ENCODE data around the gene HTT. TPM values are rescaled to one million over a fixed set of nuclear protein-coding genes. Genes with fewer than 3 reads are reported as not detected.

The HTT gene
- total and polyA plus RNA-seq, 9 of the 15 experiments (the other 6 are each of a cell fraction or from before 2014, with no cell fraction given) = 0.66 to 31.6 (median 14.7) TPM

GRCh38 chr4:3073158-3074077 is 1.1 kb upstream of the HTT start (continued):
- TF ChIP-seq CBX2 (IDR thresholded peaks at IDR 0.05; ENCODE audit: insufficient read depth, low read length, poor library complexity, severe bottlenecking) = no peak
- no peak for TF ChIP-seq ELF2 (CRISPR knock-in tag; IDR thresholded peaks at IDR 0.05)
- TF ChIP-seq MECOM (CRISPR knock-in tag; IDR thresholded peaks at IDR 0.05) = no peak
- TF ChIP-seq ZNF143 (CRISPR knock-in tag; IDR thresholded peaks at IDR 0.05) = no peak
- no peak for TF ChIP-seq RBM39 (optimal IDR thresholded peaks at IDR 0.05; ENCODE audit: low read depth, low read length)
- peak; percentile 40; the same call in 1 of the 2 replicates for TF ChIP-seq L3MBTL2 (IDR thresholded peaks at IDR 0.05)
- TF ChIP-seq CREM (IDR thresholded peaks at IDR 0.05; ENCODE audit: low read depth) = no peak
- TF ChIP-seq OTX1 (CRISPR knock-in tag; IDR thresholded peaks at IDR 0.05) = no peak
- no peak for TF ChIP-seq ZBTB5 (IDR thresholded peaks at IDR 0.05)
- no peak for TF ChIP-seq SETDB1 (IDR thresholded peaks at IDR 0.05; ENCODE audit: low read length)
- peak; percentile 47 for TF ChIP-seq HNRNPK (IDR thresholded peaks at IDR 0.05; ENCODE audit: low read depth, low read length, poor library complexity, severe bottlenecking)
- TF ChIP-seq ZNF311 (CRISPR knock-in tag; IDR thresholded peaks at IDR 0.05) = no peak
- peak in 1 of 3 experiments; percentile 26 for TF ChIP-seq YY1 (IDR thresholded peaks at IDR 0.05; ENCODE audit: borderline replicate concordance in 1 of 3, control insufficient read depth in 1 of 3, extremely low read depth in 1 of 3, insufficient read depth in 3 of 3, insufficient read length in 1 of 3, insufficient replicate concordance in 2 of 3, low read depth in 1 of 3, low read length in 2 of 3)
- TF ChIP-seq ZNF766 (CRISPR knock-in tag; conservative IDR thresholded peaks at IDR 0.05) = no peak
- peak; percentile 93 for TF ChIP-seq CTCFL (IDR thresholded peaks at IDR 0.05; ENCODE audit: borderline replicate concordance, insufficient read depth, low read depth, low read length, poor library complexity, severe bottlenecking)
- TF ChIP-seq RB1 (IDR thresholded peaks at IDR 0.05; ENCODE audit: low read depth) = peak; percentile 55; the same call in 1 of the 2 replicates
- no peak for TF ChIP-seq HSF4 (CRISPR knock-in tag; IDR thresholded peaks at IDR 0.05; ENCODE audit: borderline replicate concordance)
- TF ChIP-seq E2F1 (CRISPR knock-in tag; IDR thresholded peaks at IDR 0.05) = no peak
- no peak for TF ChIP-seq CHD1 (IDR thresholded peaks at IDR 0.05; ENCODE audit: low read length)
- TF ChIP-seq VEZF1 (CRISPR knock-in tag; IDR thresholded peaks at IDR 0.05) = peak; percentile 17; the same call in 1 of the 2 replicates
